ENCODE measurements around the gene NOL9.

Gene NOL9

GRCh38 chr1:6545276-6546112 lies 8.8 kb downstream of the NOL9 start:
- Histone ChIP-seq H3K9me3 (ENCODE audit: control insufficient read depth, low read length) (no peaks in the 10 kb centered on the region), H3K14ac (ENCODE audit: low read length in 2 of 2) (no peak overlapping the region), H4K8ac (ENCODE audit: low read length) (no peak overlapping the region), H3K79me1 (replicated peaks; ENCODE audit: low read length, poor library complexity, severe bottlenecking) (peaks cover 30% of the 10 kb centered on the region), H3K23ac (ENCODE audit: low read length in 2 of 2) (no peak overlapping the region), H2AK5ac (ENCODE audit: low read length, severe bottlenecking) (no peak overlapping the region), H3K18ac (ENCODE audit: low read depth in 1 of 2, low read length in 2 of 2) (no peak overlapping the region), H3K9ac (ENCODE audit: low read length) (peak overlapping the region; percentile 39), H3K27me3 (ENCODE audit: control insufficient read depth in 1 of 2, insufficient read depth in 1 of 2, low read length in 2 of 2) (no peaks in the 10 kb centered on the region), H3K4me1 (ENCODE audit: control insufficient read depth, insufficient read depth, low read depth, low read length) (peaks cover 3% of the 10 kb centered on the region), H3K4ac (ENCODE audit: low read depth in 1 of 2, low read length in 2 of 2) (no peak overlapping the region), H2BK120ac (ENCODE audit: low read depth, low read length) (no peak overlapping the region), H2BK12ac (ENCODE audit: low read length in 2 of 2) (no peak overlapping the region), H3K27ac (ENCODE audit: low read length, poor library complexity, severe bottlenecking) (no peak overlapping the region), H2BK15ac (ENCODE audit: low read depth, poor library complexity, severe bottlenecking) (no peak overlapping the region), H4K91ac (ENCODE audit: low read length) (no peak overlapping the region), H3K4me3 (ENCODE audit: insufficient read depth in 1 of 2, low read depth in 1 of 2, low read length in 2 of 2) (no peak overlapping the region), H3K36me3 (ENCODE audit: control insufficient read depth in 1 of 2, insufficient read depth in 2 of 2, low read depth in 1 of 2, low read length in 2 of 2) (peaks cover 62 to 83% of the 10 kb centered on the region in 2 experiments), H3K4me2 (ENCODE audit: low read length, poor library complexity, severe bottlenecking) (no peak overlapping the region), H2BK5ac (ENCODE audit: low read depth, low read length, poor library complexity, severe bottlenecking) (no peak overlapping the region), H2AFZ (ENCODE audit: low read depth, low read length) (no peak overlapping the region)
- WGBS: 67% methylated on average over 9 of the region's 10 CpGs
- no peak for DNase-seq

GRCh38 chr1:6544831-6545230 lies 9.5 kb downstream of the NOL9 start:
- Histone ChIP-seq H2AFZ (ENCODE audit: low read depth, low read length) (no peak overlapping the region), H2BK12ac (ENCODE audit: low read length in 2 of 2) (no peak overlapping the region), H3K4me1 (ENCODE audit: control insufficient read depth, insufficient read depth, low read depth, low read length) (peaks cover 3% of the 10 kb centered on the region), H3K36me3 (ENCODE audit: control insufficient read depth in 1 of 2, insufficient read depth in 2 of 2, low read depth in 1 of 2, low read length in 2 of 2) (peaks cover 61 to 81% of the 10 kb centered on the region in 2 experiments), H4K91ac (ENCODE audit: low read length) (no peak overlapping the region), H2BK15ac (ENCODE audit: low read depth, poor library complexity, severe bottlenecking) (no peak overlapping the region), H3K9me3 (ENCODE audit: control insufficient read depth, low read length) (no peaks in the 10 kb centered on the region), H3K23ac (ENCODE audit: low read length in 2 of 2) (no peak overlapping the region), H4K8ac (ENCODE audit: low read length) (no peak overlapping the region), H2BK120ac (ENCODE audit: low read depth, low read length) (no peak overlapping the region), H3K27ac (ENCODE audit: low read length, poor library complexity, severe bottlenecking) (no peak overlapping the region), H3K4me2 (ENCODE audit: low read length, poor library complexity, severe bottlenecking) (no peak overlapping the region), H3K14ac (ENCODE audit: low read length in 2 of 2) (no peak overlapping the region), H3K4ac (ENCODE audit: low read depth in 1 of 2, low read length in 2 of 2) (no peak overlapping the region), H3K18ac (ENCODE audit: low read depth in 1 of 2, low read length in 2 of 2) (no peak overlapping the region), H3K79me1 (replicated peaks; ENCODE audit: low read length, poor library complexity, severe bottlenecking) (peaks cover 29% of the 10 kb centered on the region), H3K27me3 (ENCODE audit: control insufficient read depth in 1 of 2, insufficient read depth in 1 of 2, low read length in 2 of 2) (no peaks in the 10 kb centered on the region), H3K4me3 (ENCODE audit: insufficient read depth in 1 of 2, low read depth in 1 of 2, low read length in 2 of 2) (peak overlapping the region in 1 of 2 experiments; percentile 15), H3K9ac (ENCODE audit: low read length) (peak overlapping the region; percentile 39), H2AK5ac (ENCODE audit: low read length, severe bottlenecking) (no peak overlapping the region), H2BK5ac (ENCODE audit: low read depth, low read length, poor library complexity, severe bottlenecking) (no peak overlapping the region)
- peak; percentile 67 for DNase-seq
- 0% methylated on average over 3 of the region's 3 CpGs for WGBS

GRCh38 chr1:6538956-6539355 lies 15.4 kb downstream of the NOL9 start:
- Histone ChIP-seq H3K36me3 (ENCODE audit: control insufficient read depth in 1 of 2, insufficient read depth in 2 of 2, low read depth in 1 of 2, low read length in 2 of 2) (peaks cover 37 to 52% of the 10 kb centered on the region in 2 experiments), H3K4me3 (ENCODE audit: insufficient read depth in 1 of 2, low read depth in 1 of 2, low read length in 2 of 2) (no peak overlapping the region), H2BK12ac (ENCODE audit: low read length in 2 of 2) (no peak overlapping the region), H2BK120ac (ENCODE audit: low read depth, low read length) (no peak overlapping the region), H3K4me1 (ENCODE audit: control insufficient read depth, insufficient read depth, low read depth, low read length) (peaks cover 3% of the 10 kb centered on the region), H3K27ac (ENCODE audit: low read length, poor library complexity, severe bottlenecking) (peak overlapping the region; percentile 47), H3K4ac (ENCODE audit: low read depth in 1 of 2, low read length in 2 of 2) (no peak overlapping the region), H3K79me1 (replicated peaks; ENCODE audit: low read length, poor library complexity, severe bottlenecking) (peaks cover 22% of the 10 kb centered on the region), H3K27me3 (ENCODE audit: control insufficient read depth in 1 of 2, insufficient read depth in 1 of 2, low read length in 2 of 2) (no peaks in the 10 kb centered on the region), H2BK5ac (ENCODE audit: low read depth, low read length, poor library complexity, severe bottlenecking) (no peak overlapping the region), H4K8ac (ENCODE audit: low read length) (no peak overlapping the region), H2BK15ac (ENCODE audit: low read depth, poor library complexity, severe bottlenecking) (no peak overlapping the region), H3K4me2 (ENCODE audit: low read length, poor library complexity, severe bottlenecking) (no peak overlapping the region), H2AFZ (ENCODE audit: low read depth, low read length) (no peak overlapping the region), H3K23ac (ENCODE audit: low read length in 2 of 2) (no peak overlapping the region), H3K9ac (ENCODE audit: low read length) (no peak overlapping the region), H4K91ac (ENCODE audit: low read length) (no peak overlapping the region), H3K18ac (ENCODE audit: low read depth in 1 of 2, low read length in 2 of 2) (no peak overlapping the region), H3K14ac (ENCODE audit: low read length in 2 of 2) (no peak overlapping the region), H2AK5ac (ENCODE audit: low read length, severe bottlenecking) (no peak overlapping the region), H3K9me3 (ENCODE audit: control insufficient read depth, low read length) (no peaks in the 10 kb centered on the region)
- DNase-seq: peak; percentile 84
- 20% methylated on average over 1 of the region's 3 CpGs for WGBS

GRCh38 chr1:6536291-6536690 lies 18.0 kb downstream of the NOL9 start:
- H2AFZ ChIP-seq (ENCODE audit: low read depth, low read length): no peak overlapping the region
- H3K4ac ChIP-seq (ENCODE audit: low read depth in 1 of 2, low read length in 2 of 2): no peak overlapping the region
- no peak for DNase-seq
- H3K4me2 ChIP-seq (ENCODE audit: low read length, poor library complexity, severe bottlenecking): no peak overlapping the region
- no peak overlapping the region for H2AK5ac ChIP-seq (ENCODE audit: low read length, severe bottlenecking)
- no peak overlapping the region for H3K23ac ChIP-seq (ENCODE audit: low read length in 2 of 2)
- no peak overlapping the region for H2BK5ac ChIP-seq (ENCODE audit: low read depth, low read length, poor library complexity, severe bottlenecking)
- no CpG with 5 or more reads among the region's 5 CpGs for WGBS
- no peak overlapping the region for H4K91ac ChIP-seq (ENCODE audit: low read length)
- H3K79me1 ChIP-seq (replicated peaks; ENCODE audit: low read length, poor library complexity, severe bottlenecking): peaks cover 18% of the 10 kb centered on the region
- H3K18ac ChIP-seq (ENCODE audit: low read depth in 1 of 2, low read length in 2 of 2): no peak overlapping the region
- H2BK12ac ChIP-seq (ENCODE audit: low read length in 2 of 2): no peak overlapping the region
- H3K27ac ChIP-seq (ENCODE audit: low read length, poor library complexity, severe bottlenecking): no peak overlapping the region
- no peaks in the 10 kb centered on the region for H3K27me3 ChIP-seq (ENCODE audit: control insufficient read depth in 1 of 2, insufficient read depth in 1 of 2, low read length in 2 of 2)
- H4K8ac ChIP-seq (ENCODE audit: low read length): no peak overlapping the region
- H3K36me3 ChIP-seq (ENCODE audit: control insufficient read depth in 1 of 2, insufficient read depth in 2 of 2, low read depth in 1 of 2, low read length in 2 of 2): peaks cover 38 to 62% of the 10 kb centered on the region in 2 experiments
- no peak overlapping the region for H3K14ac ChIP-seq (ENCODE audit: low read length in 2 of 2)
- H3K4me3 ChIP-seq (ENCODE audit: insufficient read depth in 1 of 2, low read depth in 1 of 2, low read length in 2 of 2): no peak overlapping the region
- H3K9me3 ChIP-seq (ENCODE audit: control insufficient read depth, low read length): no peaks in the 10 kb centered on the region
- no peak overlapping the region for H2BK15ac ChIP-seq (ENCODE audit: low read depth, poor library complexity, severe bottlenecking)
- no peak overlapping the region for H2BK120ac ChIP-seq (ENCODE audit: low read depth, low read length)
- H3K4me1 ChIP-seq (ENCODE audit: control insufficient read depth, insufficient read depth, low read depth, low read length): peaks cover 3% of the 10 kb centered on the region
- no peak overlapping the region for H3K9ac ChIP-seq (ENCODE audit: low read length)
